ENCODE measurements around the gene GAST.

DNA sequence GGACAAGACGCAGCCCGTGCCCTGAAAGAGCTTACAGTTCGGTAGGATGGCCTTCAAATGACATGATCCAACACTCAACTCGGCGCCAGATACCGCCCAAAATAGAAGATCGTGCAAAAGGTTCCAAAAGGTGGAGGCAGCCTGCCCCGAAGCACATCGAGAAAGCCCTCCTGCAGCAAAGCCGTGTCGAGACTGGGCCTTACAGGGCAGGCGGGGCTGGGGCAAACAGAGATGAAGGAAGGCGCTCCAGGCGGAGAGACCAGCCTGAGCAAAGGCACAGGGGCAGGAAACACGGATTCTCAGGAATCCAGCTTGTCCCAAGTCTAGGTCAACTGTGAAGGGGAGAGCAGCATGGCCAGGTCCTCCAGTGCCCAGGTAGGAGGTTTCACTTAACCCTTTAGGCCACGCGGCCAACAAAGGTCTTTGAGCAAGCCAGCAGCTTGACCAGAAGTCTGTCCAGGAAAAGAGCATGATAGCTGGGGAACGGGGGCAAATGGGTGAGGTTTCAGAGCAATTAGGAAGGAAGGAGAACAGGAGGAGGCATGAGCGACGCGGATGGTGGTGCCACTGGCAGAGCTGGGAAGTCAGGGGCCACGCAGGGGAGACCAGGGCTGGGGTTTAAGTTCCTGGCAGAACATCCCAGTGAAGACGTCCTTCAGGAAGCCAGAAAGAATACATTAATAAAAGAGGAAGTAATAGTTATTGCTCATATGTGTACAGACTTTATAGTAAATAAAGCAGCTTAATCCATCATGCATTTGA lies 44.7 kb upstream of the GAST start:
- TF ChIP-seq SIN3A (IDR thresholded peaks at IDR 0.05; ENCODE audit: borderline replicate concordance, low read depth, low read length) (no peak), ZFP91 (CRISPR knock-in tag; IDR thresholded peaks at IDR 0.05; ENCODE audit: borderline replicate concordance) (peak; percentile 74; the same call in 1 of the 2 replicates), IKZF1 (IDR thresholded peaks at IDR 0.05) (no peak), TAF1 (CRISPR knock-in tag; IDR thresholded peaks at IDR 0.05) (no peak), FOXP4 (CRISPR knock-in tag; IDR thresholded peaks at IDR 0.05) (no peak)

Data from HepG2 (cell line).